Osteocyte (in vitro differentiated cells): Measurements from ENCODE around the gene PIP5K1B. TPM values are rescaled to one million over a fixed set of nuclear protein-coding genes. Genes with fewer than 3 reads are reported as not detected.

ENCODE experiments used
- DNase-seq: peaks from one replicate; pipeline ENCODE4 v3.0.0; 2021; ENCODE audit warnings: mixed read lengths; ENCODE audit not compliant: unreplicated experiment; ENCODE audit errors: extremely low spot score
- H3K27ac Mint-ChIP-seq: one replicate; pipeline ENCODE4 v1.8.0; 2021; ENCODE audit warnings: mild to moderate bottlenecking, mixed read lengths; ENCODE audit not compliant: unreplicated experiment
- H3K27me3 Mint-ChIP-seq: one replicate; pipeline ENCODE4 v1.8.0; 2021; ENCODE audit warnings: mixed read lengths; ENCODE audit not compliant: unreplicated experiment
- H3K36me3 Mint-ChIP-seq: one replicate; pipeline ENCODE4 v1.8.0; 2021; ENCODE audit warnings: mixed read lengths; ENCODE audit not compliant: unreplicated experiment
- H3K4me1 Mint-ChIP-seq: one replicate; pipeline ENCODE4 v1.8.0; 2021; ENCODE audit warnings: mixed read lengths; ENCODE audit not compliant: unreplicated experiment
- H3K4me3 Mint-ChIP-seq: one replicate; pipeline ENCODE4 v1.8.0; 2021; ENCODE audit warnings: mild to moderate bottlenecking, moderate library complexity, mixed read lengths; ENCODE audit not compliant: unreplicated experiment
- H3K9me3 Mint-ChIP-seq: one replicate; pipeline ENCODE4 v1.8.0; 2021; ENCODE audit warnings: mixed read lengths; ENCODE audit not compliant: unreplicated experiment
- CTCF ChIP-seq: fragments of 200-600 bp; sonication (generic); IDR thresholded peaks from 2 replicates; pipeline ENCODE4 v1.5.0; 2021; ENCODE audit warnings: antibody characterized with exemption, mild to moderate bottlenecking, moderate library complexity
- total RNA-seq: library from RNA; stranded (reverse); gene quantifications from 2 replicates; pipeline ENCODE4 v1.2.1, GENCODE V29; 2021

Gene PIP5K1B
- total RNA-seq, 1 donor from 2014 or later: not detected

GRCh38 chr9:69009708-69010107 is 304.7 kb downstream of the PIP5K1B start:
- no peak for TF ChIP-seq CTCF
- no peaks in the 10 kb centered on the region for H3K36me3 Mint-ChIP-seq
- H3K4me3 Mint-ChIP-seq: no peak overlapping the region
- peaks cover 24% of the 10 kb centered on the region for H3K27me3 Mint-ChIP-seq
- no peak overlapping the region for H3K27ac Mint-ChIP-seq
- no peaks in the 10 kb centered on the region for H3K9me3 Mint-ChIP-seq
- DNase-seq: no peak
- peaks cover 5% of the 10 kb centered on the region for H3K4me1 Mint-ChIP-seq

DNA sequence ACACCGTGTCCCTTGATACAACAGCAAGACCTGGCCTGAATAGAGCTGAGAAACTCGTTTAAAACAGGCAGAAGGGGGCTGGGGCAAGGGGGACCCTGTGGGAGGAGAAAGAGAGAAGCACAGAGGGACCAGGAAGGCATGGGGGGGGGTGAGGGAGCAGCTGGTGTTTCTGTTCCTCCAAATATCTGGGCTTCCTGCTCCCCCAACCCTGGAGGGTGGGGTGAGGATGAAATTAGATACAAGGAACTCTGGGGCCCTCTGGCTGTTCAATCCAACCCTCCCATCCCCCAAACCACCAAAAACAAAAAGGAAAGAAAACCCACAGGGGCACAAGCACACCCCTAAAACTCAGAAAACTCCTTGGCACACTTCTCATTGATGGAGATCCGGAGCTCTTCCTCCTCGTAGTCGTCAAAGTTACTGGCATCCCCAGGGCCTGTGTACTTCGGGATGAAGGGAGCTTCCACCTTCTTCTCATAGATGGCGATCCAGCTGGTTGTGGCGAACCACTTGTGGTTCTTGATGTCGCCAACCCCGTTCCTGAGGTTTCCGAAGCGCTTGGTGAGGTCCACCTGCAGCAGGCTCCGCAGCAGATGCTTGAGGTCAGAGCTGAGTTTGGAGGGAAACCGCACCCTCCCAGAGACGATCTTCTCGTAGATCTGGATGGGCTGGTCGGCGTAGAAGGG is 307.8 kb downstream of the PIP5K1B start:
- no peak overlapping the region for H3K27ac Mint-ChIP-seq

DNA sequence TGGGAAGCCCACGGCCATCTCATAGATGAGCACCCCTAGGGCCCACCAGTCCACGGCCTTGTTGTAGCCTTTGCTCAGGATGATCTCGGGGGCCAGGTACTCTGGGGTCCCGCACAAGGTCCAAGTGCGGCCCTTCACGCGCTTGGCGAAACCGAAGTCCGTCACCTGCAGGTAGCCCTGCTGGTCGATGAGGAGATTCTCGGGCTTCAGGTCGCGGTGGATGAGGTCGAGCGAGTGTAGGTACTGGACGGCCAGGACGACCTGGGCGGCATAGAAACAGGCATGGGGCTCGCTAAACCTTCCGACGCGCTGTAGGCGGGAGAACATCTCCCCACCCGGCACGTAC is 308.3 kb downstream of the PIP5K1B start:
- Mint-ChIP-seq H3K9me3 (no peaks in the 10 kb centered on the region), H3K4me3 (no peak overlapping the region), H3K36me3 (no peaks in the 10 kb centered on the region), H3K27ac (no peak overlapping the region), H3K27me3 (peaks cover 40% of the 10 kb centered on the region), H3K4me1 (no peaks in the 10 kb centered on the region)
- DNase-seq: no peak
- TF ChIP-seq CTCF: no peak

More for the DNA sequence above, 307.8 kb downstream of the PIP5K1B start:
- peaks cover 40% of the 10 kb centered on the region for H3K27me3 Mint-ChIP-seq
- H3K9me3 Mint-ChIP-seq: no peaks in the 10 kb centered on the region
- H3K36me3 Mint-ChIP-seq: no peaks in the 10 kb centered on the region
- TF ChIP-seq CTCF: no peak
- H3K4me3 Mint-ChIP-seq: no peak overlapping the region
- no peaks in the 10 kb centered on the region for H3K4me1 Mint-ChIP-seq
- DNase-seq: no peak

DNA sequence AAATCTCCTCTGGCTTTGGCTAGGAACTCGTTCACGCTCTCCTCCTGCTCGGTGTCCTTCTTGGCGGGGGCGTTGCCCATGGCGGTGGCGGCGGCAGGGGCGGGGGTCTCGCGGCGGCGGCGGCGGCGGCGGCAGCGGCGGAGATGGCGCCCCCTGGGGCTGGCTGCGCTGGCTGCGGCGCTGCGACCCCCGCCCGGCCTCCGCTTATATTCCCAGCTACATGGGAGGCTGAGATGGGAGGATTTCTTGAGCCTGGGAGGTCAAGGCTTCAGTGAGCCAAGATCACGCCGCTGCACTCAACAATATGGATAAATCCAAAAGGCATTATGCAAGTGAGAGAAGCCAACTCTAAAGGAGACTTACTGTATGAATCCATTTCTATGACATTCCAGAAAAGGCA is 309.0 kb downstream of the PIP5K1B start, which contains the start of gene PRKACG:
PRKACG (minus strand) TSS at position 101 of the 400 bp plus-strand sequence; CDS start at position 80, 21 bp downstream.
- Mint-ChIP-seq H3K4me3 (no peak within 1 kb of the TSS), H3K27me3 (peaks cover 41% of the 10 kb centered on the region), H3K9me3 (no peaks in the 10 kb centered on the region), H3K27ac (no peak within 1 kb of the TSS), H3K4me1 (no peaks in the 10 kb centered on the region), H3K36me3 (no peaks in the 10 kb centered on the region)
- DNase-seq: no peak
- no peak for TF ChIP-seq CTCF

DNA sequence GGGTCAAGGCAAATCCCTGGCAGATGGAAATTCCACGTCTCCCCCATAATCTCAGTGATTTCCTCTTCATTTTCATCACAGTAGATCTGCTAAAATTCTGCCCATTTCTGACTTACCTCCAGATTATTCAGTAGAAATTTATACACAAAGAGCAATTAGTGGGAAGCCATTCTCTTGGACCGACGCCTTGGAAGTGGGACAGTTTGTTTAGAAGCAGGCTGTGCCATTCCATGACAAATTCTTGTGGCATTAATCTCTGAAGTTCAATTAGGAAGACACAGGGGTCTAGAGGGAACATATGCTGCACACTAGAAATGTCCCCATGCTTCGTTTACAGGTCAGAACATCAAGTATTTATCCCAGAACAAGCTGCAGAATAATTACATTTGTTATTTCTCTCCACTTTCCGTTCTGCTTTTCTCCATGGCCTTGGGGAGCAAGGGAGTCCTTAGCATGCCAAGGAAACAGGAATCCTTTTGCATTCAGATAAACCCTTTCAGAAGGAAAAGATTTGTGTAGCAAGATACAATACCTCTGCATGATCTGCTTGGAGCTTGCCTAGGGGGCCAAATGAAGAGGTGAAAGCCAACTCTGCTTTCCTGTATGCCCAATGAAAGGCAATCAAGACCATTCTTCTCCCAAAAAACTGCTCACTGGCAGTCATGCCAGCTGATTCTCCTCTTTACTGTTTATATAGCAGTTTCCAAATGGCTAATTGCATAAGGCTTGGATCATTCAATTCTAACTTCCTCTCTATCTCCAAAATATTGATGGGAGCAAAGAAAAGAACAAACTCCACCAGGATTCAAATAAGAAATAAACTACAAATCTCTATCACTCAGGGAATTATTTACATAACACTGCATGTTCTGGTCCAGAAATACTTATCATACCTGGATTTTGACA is 311.4 kb downstream of the PIP5K1B start:
- no peak for DNase-seq
- TF ChIP-seq CTCF: no peak
- Mint-ChIP-seq H3K4me3 (no peak overlapping the region), H3K36me3 (no peaks in the 10 kb centered on the region), H3K9me3 (no peaks in the 10 kb centered on the region), H3K27ac (no peak overlapping the region), H3K27me3 (peaks cover 33% of the 10 kb centered on the region), H3K4me1 (no peaks in the 10 kb centered on the region)
